ENCODE results near the gene BCL2L1.

DNA sequence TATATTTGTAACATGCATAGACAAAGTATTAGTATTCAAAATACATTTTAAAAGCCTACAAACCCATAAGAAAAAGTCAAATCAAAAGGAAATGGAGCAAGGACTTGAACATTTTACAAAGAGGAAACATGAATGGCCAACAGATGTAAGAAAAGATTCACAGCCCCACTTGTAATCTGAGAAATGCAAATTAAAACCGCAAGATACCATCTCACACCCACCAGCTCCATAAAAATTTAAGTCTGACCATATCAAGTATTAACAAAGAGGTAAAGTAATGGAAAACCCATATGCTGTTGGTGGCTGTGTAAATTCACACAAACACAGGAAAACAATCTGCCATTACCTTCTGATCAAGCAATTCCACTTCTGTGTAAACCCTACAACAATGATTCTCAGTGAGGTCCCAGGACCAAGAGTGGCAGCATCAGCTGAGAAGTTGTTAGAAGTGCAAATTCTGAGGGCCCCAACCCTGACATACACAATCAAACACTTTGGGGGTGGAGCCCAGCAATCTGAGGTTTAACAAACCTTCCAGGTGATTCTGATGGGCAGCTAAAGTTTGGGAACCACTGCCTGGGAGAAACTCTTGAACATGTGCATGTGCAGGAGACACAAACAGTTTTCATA is 30.9 kb downstream of the BCL2L1 start:
- TF ChIP-seq, protein P1, sequence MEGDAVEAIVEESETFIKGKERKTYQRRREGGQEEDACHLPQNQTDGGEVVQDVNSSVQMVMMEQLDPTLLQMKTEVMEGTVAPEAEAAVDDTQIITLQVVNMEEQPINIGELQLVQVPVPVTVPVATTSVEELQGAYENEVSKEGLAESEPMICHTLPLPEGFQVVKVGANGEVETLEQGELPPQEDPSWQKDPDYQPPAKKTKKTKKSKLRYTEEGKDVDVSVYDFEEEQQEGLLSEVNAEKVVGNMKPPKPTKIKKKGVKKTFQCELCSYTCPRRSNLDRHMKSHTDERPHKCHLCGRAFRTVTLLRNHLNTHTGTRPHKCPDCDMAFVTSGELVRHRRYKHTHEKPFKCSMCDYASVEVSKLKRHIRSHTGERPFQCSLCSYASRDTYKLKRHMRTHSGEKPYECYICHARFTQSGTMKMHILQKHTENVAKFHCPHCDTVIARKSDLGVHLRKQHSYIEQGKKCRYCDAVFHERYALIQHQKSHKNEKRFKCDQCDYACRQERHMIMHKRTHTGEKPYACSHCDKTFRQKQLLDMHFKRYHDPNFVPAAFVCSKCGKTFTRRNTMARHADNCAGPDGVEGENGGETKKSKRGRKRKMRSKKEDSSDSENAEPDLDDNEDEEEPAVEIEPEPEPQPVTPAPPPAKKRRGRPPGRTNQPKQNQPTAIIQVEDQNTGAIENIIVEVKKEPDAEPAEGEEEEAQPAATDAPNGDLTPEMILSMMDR (IDR thresholded peaks at IDR 0.05), result no peak
- TF ChIP-seq POLR2A (IDR thresholded peaks at IDR 0.05), result no peak

Measured in body of pancreas (tissue), 4 donors.